Stimulated activated CD4-positive, alpha-beta T cell treated with anti-CD3 and anti-CD28 coated beads, TNF-alpha, amount 100 ng/mL, for 1 hour (primary cell): ENCODE measurements around the gene BAG1.
A peak's percentile ranks its signal among the peaks of the same experiment; 100 is the strongest.

Experiments
- DNase-seq, 3 donors: peaks; one replicate each; pipeline ENCODE4 v3.0.0-alpha.2; 2020; ENCODE audit warnings: low read depth in 3 of 3, low spot score in 1 of 3

The BAG1 gene

GRCh38 chr9:33264473-33265177 lies at the start of gene BAG1, which contains the start of gene CHMP5:
Gene BAG1 (minus strand): TSS chr9:33264708.
Gene CHMP5 (plus strand): TSS chr9:33265049. CDS start chr9:33265079, 30 bp downstream.
- peak; percentile 99 to 100 (median 100) for DNase-seq

DNA sequence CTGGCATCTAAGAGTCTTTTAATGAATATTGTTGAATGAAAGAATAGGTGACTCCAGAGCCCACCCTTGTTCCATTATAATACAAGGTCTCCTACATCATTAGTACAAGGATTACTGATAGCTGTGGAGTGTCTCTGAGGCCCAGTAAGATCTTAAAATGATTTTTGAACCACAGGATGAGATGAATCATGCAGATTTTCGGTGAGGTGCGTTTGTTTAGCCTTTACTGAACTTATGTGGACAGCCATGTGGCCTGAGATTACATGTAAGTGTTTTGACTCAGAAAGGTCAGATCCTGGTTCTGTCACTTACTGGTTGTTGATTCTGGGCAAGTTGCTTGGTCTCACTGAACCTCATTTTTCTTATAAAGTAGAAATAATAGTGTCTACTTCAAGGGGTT lies 47.4 kb upstream of the BAG1 start:
- DNase-seq, result no peak

GRCh38 chr9:33310748-33311147 lies 46.2 kb upstream of the BAG1 start:
- no peak for DNase-seq

DNA sequence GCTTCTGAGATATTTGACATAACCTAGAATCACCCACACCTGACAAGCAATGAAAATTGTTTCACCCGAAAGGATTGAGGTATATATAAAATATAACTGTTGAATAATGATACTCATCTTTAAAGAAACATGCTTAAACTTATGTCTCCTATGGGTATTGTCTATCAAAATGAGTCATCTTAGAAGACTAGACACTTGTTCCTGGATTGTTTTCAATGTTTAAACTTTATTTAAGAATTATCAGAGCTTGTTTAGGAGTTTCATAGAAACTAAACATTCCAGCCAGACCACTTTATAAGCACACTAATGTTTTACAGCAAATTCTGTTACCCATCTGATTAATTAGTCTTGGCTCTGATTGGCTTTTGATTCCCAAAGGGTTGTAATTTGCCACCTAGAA lies 45.4 kb upstream of the BAG1 start:
- DNase-seq, result no peak

DNA sequence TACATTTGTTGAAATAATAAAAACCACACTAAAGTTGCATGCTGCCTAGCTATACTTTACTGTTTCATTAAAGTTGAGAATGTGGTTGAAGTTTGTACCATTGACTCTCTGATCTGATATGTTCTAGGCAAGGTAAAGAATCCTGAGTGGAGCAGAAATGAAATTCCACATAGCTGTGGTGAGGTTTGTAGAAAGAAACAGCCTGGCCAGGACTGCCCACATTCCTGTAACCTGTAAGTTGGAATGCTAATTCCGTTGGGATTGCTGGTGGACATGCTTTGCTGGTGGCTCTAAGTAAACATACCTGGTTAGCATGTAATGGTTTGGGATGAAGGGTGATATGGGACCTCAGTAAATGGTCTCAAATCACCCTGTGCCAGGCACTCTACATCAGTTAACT lies 42.6 kb upstream of the BAG1 start:
- no peak for DNase-seq

- DNase-seq, result no peak
Observed at GRCh38 chr9:33306037-33306436, 41.5 kb upstream of the BAG1 start.

- DNase-seq, result no peak
Observed at GRCh38 chr9:33304362-33304761, 39.9 kb upstream of the BAG1 start.

DNA sequence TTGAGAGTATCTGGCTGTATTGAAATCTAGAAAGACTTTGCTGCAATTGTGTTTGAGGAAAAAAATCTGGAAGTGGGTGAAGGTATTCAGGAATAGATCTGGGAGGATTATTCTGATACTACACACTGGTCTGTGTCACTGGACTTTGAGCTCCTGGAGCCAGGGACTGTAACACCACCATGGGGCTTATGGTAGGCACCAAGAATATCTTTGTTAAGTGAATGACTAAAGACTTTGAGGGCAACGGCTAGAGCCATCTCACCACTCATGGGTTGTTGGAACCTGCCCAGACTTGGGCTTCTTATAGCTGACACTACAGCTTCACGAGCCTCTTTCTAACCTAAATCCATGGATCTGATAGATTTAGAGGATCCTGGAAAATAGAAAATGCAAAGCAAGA lies 36.0 kb upstream of the BAG1 start:
- DNase-seq, result no peak

GRCh38 chr9:33297432-33297831 lies 32.9 kb upstream of the BAG1 start:
- no peak for DNase-seq

GRCh38 chr9:33295571-33295970 lies 31.1 kb upstream of the BAG1 start:
- DNase-seq, result no peak

GRCh38 chr9:33294670-33295432 lies 30.3 kb upstream of the BAG1 start:
- DNase-seq, result no peak

DNA sequence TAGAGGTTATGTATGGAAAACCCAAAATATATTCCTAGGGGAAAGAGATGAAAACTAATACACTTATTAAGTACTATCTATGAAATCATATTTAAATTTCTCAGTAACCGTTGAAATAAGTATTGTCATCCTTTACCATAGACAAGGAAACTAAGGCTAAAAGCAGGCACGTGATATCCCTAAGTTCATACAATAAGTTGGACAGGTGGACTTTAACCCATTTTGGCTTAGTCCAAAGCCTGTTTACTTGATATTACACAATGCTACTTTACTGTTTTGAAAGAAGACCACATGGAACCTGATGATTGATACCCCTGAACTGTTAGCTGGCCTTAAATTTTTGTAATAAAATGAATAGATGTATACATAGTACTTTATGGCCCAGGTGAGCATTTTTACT lies 29.3 kb upstream of the BAG1 start:
- DNase-seq, result no peak

DNA sequence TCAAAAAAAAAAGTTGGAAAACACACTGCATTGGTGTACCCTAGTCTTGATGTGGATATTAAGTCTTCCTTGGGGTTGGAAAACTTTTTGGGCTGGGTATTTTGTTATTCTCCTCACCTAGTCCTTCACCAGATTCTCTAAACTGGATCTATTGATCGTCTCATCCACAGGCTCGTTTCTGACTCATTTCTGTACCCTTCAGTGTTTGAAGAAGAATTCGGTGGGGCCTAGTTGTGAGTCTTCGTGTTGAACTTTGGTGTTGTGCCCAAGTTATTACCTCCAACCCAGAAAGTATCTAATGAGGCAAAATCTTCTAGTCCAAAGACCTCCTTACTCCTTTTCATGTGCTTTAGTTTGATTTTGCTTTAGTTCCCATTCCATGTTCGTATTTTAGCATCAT lies 27.4 kb upstream of the BAG1 start:
- DNase-seq, result no peak

DNA sequence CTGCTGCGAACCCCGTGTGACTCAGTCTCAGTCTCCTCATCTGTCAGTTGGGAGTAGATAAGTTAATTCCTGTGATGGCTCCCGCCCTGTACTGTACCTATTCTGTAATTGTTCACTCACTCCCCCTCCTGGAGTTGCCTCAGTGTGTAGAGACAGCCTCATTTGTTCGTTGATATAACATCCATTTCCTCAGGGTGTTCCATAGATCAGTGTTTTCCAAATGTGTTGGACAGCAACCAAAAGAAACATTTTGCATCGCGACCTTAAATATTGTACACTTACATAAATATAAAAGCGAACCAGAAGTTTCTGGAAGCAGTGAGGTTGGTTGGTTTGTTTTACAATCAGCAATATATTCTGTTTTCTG lies 26.5 kb upstream of the BAG1 start:
- DNase-seq, result no peak

DNA sequence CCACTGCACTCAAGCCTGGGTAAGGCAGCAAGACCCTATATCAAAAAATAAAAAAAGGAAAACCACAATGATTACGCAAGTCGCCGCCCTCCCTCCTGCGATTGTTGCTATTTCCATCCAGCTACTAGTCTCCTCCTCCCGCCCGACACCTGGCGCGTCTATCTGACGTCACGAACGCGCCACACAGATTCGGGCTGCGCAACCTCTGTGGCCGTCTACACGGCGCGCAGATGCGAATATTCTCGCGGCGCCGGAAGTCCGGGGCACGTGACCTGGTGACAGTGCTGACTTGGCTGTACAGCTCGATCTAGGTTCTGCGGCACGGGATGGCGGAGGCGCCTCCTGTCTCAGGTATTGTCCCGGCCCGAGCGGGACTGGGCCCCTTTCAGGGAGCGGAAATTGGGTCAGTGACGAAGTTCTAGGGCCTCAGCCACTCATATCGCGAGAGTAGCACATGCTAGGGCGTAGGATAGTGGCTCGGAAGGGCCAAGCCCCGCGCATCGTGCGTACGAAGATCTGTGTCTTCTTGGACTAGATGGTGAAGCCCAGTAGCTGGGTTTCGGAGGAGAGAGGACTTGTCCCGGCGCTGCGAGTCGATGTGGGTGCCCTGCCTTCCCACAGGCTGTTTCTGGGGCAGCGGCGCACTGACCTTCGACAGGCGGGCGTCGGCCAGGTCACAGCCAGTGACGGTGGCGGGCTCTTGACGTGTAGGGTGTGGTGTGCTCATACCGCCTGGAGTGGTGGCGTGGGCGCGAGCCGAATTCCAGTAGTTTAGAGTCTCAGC lies 25.9 kb upstream of the BAG1 start, which contains the start of gene NFX1:
TSS of gene NFX1 (plus strand) at position 270 of the 784 bp plus-strand sequence. CDS start at position 327, 57 bp downstream.
- peak; percentile 95 to 96 (median 95) for DNase-seq

- DNase-seq, result no peak
Observed at GRCh38 chr9:33289936-33290246, 25.4 kb upstream of the BAG1 start.

DNA sequence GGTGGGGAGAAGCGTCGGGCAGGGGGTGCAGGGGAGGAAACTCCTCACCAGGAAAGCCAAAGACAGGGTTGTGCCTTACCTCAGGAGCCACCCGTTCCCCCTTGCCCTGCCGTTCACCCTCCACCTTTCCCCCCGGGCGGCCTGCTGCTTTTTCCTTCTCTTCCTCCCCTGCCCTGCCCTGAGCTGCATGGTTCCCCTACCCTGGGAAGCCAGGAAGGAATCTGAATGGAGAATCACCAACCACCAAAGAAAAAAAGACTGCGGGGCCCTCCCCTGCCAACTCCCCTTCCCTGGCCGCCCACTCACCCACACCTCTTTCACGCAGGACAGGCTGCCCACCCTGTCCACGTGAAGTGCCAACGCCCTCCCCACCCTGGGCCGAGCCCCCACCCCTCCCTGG lies 25.0 kb upstream of the BAG1 start:
- DNase-seq, result no peak

DNA sequence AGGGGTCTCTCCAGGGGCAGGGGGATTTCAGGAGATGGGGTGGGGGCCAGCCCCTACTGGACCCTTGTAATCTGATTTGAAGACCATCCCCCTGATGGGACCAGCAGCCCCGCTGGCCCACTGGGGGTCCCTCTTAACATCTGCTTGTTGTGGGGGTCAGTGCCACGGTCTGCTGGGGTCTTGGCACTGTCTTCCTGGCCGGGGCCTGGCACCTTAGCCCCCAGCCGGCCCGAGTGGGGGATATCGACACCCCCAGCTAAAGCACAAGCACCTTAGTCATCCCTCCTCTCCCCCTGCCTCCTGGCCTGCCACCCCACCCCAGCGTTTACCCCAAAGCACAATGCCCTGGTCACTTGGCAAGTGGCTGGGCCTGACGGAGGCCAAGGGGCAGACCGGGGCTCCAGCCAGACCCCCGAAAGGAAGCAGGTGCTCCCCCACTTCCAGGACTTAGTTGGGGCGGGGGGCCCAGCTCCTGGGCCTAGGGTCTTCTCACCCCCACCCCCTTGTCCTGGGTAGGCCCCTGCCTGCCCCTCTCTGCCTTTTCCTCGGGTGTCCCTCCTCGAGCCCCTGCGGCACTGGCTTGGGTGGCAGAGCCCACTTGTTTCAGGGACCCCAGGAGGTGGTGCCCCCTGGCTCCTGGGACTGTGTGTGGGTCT lies 24.4 kb upstream of the BAG1 start:
- DNase-seq, result no peak

DNA sequence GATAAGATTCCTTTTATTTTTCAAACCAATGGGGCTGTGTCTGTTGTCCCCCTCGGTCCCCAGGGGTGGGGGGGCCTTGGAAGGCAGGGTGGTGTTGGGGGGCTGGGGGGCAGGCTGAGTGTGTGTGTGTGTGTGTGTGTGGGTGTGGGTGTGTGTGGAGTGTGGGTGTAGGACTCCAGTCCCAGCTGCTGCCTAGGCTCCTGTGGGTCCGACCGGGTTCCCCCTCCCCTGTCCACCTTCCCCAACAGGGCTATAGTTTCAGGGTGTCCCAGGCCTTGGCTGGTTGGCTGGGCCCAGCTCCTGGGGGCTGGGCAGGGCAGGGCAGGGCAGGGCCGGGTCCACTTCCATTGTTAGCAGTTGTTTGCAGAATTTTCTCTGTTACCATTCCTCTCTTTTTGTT lies 23.7 kb upstream of the BAG1 start:
- DNase-seq, result no peak

GRCh38 chr9:33287087-33287490 lies 22.6 kb upstream of the BAG1 start:
- DNase-seq, result no peak

DNA sequence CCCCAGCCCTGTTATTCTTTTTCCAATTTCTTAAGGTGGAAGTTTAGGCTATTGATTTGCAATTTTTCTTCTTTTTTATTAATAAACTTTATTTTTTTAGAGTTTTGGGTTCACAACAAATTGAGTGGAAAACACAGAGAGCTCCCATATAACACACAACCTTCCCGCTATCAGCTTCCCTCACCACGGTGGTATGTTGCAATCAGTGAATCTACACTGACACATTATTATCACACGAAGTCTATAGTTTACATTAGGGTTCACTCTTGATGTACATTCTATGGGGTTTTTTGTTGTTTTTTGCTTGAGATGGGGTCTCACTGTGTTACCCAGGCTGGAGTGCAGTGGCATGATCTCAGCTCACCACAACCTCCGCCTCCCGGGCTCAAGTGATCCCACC lies 21.0 kb upstream of the BAG1 start:
- no peak for DNase-seq

GRCh38 chr9:33277484-33277883 lies 13.0 kb upstream of the BAG1 start:
- DNase-seq, result no peak
